Spleen (tissue), 7 donors: ENCODE measurements around the gene SLCO1A2.

ENCODE experiments used
- CTCF ChIP-seq, 11 experiments: fragments of 200-600 bp in 7 of 11; fragments of 450-650 bp in 4 of 11; sonication (generic) in 4 of 11; IDR thresholded peaks in 8 of 11; conservative IDR thresholded peaks in 3 of 11; 1 replicate in 7 of 11; 2 replicates in 4 of 11; pipeline versions ENCODE4 v1.4.0 to v1.8.0; 2016 to 2021; ENCODE audit warnings: antibody characterized with exemption in 11 of 11, inconsistent platforms in 4 of 11, mild to moderate bottlenecking in 1 of 11
- POLR2A ChIP-seq, 3 donors: fragments of 450-650 bp; IDR thresholded peaks; one replicate each; pipeline ENCODE4 v1.5.1; 2017; ENCODE audit warnings: antibody characterized with exemption in 3 of 3, mild to moderate bottlenecking in 1 of 3
- POLR2AphosphoS5 ChIP-seq, 3 donors: sonication (generic); formaldehyde crosslinking; IDR thresholded peaks; one replicate each; pipeline ENCODE4 v1.5.1; 2017; ENCODE audit warnings: antibody characterized with exemption in 3 of 3
- donor health status: DM: no; HTN: no; CAD: no; lungs with moderate emphysema.
- donor health status: DM: no; HTN: no; CAD: no.
- donor health status: DM: no; HTN: no; CAD: no.

- no peak for TF ChIP-seq POLR2AphosphoS5 (IDR thresholded peaks at IDR 0.05)
- TF ChIP-seq CTCF (IDR thresholded peaks at IDR 0.05 in 8 of 11, conservative IDR thresholded peaks at IDR 0.05 in 3 of 11), result no peak
- TF ChIP-seq POLR2A (IDR thresholded peaks at IDR 0.05), result no peak
These were observed 49.5 kb upstream of the SLCO1A2 start for GRCh38 chr12:21384261-21384660.
